ENCODE measurements around the gene C15orf62.

DNA sequence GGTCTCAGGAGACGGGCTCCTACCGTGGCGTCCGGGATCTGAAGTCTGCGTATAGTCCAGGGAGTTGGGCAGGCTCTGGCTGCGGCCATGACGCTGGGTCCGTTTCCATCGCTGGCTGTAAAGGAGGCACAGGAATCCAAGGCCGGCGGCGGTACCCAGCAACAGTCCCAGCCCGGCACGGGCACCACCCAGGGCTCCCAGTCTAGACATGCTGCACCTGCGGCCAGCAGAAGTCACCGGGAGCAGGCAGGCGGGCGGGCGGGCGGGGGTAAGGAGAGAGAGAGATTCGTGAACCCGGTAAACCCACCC, 15.3 kb upstream of the C15orf62 start:
- TF ChIP-seq, protein P1, sequence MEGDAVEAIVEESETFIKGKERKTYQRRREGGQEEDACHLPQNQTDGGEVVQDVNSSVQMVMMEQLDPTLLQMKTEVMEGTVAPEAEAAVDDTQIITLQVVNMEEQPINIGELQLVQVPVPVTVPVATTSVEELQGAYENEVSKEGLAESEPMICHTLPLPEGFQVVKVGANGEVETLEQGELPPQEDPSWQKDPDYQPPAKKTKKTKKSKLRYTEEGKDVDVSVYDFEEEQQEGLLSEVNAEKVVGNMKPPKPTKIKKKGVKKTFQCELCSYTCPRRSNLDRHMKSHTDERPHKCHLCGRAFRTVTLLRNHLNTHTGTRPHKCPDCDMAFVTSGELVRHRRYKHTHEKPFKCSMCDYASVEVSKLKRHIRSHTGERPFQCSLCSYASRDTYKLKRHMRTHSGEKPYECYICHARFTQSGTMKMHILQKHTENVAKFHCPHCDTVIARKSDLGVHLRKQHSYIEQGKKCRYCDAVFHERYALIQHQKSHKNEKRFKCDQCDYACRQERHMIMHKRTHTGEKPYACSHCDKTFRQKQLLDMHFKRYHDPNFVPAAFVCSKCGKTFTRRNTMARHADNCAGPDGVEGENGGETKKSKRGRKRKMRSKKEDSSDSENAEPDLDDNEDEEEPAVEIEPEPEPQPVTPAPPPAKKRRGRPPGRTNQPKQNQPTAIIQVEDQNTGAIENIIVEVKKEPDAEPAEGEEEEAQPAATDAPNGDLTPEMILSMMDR (IDR thresholded peaks at IDR 0.05), result no peak
- TF ChIP-seq POLR2A (IDR thresholded peaks at IDR 0.05), result no peak

Data from heart left ventricle (tissue), 13 donors.